Renal cortical epithelial cell (primary cell): Measurements from ENCODE around the gene SLC24A3. TPM values are rescaled to one million over a fixed set of nuclear protein-coding genes. Genes with fewer than 3 reads are reported as not detected.
"Not testable (repeated sequence)": the region's sequence is repeated elsewhere in the genome, so short reads cannot be mapped to it uniquely, and the experiment has no call there.

Experiments
- DNase-seq: peaks from one replicate; pipeline ENCODE4 v3.0.0-alpha.2; 2011; ENCODE audit warnings: low read depth
- total RNA-seq: library from RNA; depleted of rRNA; stranded (reverse); fragments of >200 nt; gene quantifications from 2 replicates; pipeline ENCODE4 v1.2.3, GENCODE V29; 2014

The SLC24A3 gene
- total RNA-seq, 1 donor from 2014 or later, result 0.10 TPM

DNA sequence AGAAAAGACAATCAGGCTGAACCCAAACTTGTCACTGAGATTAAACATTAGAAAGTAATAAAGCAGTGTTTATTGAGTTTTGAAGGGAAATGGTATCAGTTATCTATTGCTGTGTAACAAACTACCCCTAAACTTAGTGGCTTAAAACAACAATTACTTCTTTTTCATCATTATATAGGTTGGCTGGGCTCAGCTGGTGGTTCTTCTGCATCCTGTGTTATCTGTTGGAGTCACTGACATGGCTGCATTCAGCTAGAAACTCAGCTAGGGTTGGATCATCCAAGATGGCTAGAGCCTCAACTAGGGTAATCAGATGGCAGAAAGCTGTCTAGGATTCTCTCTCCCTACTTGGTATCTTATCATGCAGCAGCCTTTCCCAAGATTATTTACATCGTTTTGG is 533.1 kb downstream of the SLC24A3 start:
- no peak for DNase-seq

DNA sequence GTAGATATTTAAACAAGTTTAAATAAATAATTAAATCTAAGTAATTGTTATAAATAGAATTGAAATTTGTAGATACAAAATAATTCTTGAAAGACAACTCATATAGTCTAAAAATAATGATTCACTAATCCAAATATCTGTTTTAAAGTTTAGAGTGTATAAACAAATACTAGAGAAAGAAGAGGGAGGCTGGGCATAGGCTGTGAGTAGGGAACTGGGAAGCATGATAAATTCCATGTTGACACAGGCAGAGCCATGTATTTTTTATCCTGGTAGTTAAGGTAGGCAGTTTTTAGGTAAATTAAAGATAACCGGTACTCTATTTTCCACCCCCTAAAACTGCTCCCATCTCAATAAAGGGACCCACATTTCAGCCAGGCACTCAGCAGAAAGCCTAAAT is 534.0 kb downstream of the SLC24A3 start:
- DNase-seq, result no peak

DNA sequence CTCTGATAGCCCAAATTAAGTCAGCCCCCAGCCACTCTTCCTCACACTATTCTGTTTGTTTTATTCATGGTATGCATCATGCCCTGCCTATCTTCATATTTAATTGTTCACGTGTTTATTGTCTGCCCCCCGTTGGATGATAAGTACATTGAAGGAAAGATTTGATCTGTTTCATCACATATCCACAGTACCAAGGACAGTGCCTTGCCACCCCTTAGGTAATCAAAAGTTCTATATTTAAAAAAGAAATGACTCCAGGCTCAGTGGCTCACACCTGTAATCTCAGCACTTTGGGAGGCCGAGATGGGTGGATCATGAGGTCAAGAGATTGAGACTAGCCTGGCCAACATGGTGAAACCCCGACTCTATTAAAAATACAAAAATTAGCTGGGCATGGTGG is 535.5 kb downstream of the SLC24A3 start:
- DNase-seq, result no peak

DNA sequence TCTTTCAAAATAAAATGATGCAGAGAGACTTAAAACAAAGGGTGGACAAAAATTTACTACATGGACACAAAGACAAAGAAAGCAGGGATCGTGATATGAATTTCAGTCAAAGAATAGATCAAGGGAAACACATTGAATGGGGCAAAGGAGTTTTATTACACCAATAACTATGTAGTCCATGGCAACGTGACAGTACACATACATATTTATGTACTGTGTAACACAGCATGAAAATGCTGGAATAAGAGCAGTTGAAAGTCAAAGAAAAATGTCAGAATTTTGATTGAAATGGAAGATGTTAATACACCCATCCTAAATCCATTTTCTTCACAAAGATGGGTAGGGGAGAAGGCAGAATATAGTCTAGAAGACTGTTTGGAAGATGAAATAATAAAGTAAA is 536.2 kb downstream of the SLC24A3 start:
- no peak for DNase-seq

DNA sequence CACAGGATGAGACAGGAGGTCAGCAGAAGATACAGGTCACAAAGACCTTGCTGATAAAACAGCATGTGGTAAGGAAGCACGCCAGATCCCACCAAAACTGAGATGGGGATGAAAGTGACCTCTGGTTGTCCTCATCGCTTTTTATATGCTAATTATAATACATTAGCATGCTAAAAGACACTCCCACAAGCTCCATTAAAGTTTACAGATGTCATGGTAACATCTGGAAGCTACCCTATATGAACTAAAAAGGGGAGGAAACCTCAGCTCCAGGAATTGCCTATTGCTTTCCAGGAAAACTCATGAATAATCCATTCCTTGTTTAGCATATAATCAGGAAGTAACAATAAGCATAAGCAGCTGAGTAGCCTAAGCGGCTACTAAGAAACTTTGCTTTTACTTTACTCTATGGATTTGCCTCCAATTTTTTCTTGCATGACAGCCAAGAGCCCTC is 537.2 kb downstream of the SLC24A3 start:
- no peak for DNase-seq

DNA sequence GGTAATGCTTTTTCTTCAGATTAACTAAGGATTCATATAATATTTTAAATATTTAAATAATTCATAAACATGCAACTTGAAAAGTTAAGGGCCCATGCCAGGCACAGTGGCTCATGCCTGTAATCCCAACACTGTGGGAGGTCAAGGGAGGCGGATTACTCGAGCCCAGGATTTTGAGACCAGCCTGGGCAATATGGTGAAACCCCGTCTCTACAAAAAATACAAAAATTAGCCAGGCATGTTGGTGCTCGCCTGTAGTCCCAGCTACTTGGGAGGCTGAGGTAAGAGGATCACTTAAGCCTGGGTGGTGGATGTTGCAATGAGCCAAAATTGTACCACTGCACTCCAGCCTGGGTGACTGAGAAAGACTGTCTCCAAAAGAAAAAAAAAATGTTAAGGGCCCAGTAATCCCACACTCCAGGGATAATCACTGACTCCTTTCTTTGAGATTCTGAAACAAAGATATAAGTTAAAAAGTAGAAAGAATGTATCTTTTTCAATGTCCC is 537.7 kb downstream of the SLC24A3 start:
- no peak for DNase-seq

DNA sequence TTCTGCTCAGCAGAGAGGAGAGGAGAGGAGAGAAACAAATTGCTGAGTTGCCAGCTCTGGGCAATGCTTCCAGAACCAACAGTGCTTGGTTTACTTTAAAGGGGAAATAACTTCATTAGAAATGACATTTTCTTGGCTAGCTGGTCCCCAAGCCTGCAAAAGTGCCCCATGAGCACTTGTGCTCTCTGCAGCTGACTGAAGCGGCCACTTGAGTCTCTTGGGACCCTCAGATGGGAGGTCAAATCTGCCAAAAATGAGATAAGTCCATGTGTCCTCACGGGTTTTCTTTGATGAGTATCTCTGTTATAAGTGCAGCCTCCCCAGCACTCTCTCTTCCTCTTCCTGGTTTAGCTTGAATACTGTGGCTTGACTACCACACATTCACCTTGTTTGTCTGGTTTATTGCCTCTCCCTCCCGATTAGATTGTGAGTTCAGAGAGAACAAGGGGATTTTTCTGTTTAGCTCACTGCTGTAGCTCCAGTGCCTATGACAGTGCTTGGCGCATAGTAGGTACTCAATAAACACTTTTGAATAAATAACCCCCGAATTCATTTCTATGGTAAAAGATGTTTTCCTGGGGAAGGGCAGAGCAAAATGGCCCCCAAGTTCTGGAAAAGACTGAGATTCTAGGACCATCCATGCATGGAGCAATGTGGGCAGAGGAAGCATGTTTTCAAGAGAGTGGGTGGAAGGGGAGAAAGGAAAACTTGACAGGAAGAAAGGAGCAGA is 538.6 kb downstream of the SLC24A3 start:
- DNase-seq, result no peak

DNA sequence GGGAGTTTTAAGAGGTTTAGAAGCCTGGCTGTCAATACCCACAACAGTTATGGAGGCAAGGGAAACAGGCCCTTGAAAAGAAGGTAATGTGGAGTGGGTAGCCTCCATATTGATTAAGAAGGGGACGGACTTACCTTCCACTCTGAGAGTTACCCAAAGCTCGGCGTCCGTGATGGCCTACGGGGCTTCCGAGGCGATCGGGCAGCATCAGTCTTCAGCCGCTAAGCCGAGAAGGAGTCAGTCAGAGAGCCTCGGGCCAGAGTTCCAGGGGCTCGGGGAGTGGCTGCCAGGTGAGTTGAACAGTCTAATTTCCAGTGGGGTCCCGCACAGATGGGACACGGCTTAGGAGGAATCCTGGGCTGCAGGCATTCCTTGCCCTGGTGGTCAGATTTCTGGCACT is 541.8 kb downstream of the SLC24A3 start:
- not testable (repeated sequence) for DNase-seq

DNA sequence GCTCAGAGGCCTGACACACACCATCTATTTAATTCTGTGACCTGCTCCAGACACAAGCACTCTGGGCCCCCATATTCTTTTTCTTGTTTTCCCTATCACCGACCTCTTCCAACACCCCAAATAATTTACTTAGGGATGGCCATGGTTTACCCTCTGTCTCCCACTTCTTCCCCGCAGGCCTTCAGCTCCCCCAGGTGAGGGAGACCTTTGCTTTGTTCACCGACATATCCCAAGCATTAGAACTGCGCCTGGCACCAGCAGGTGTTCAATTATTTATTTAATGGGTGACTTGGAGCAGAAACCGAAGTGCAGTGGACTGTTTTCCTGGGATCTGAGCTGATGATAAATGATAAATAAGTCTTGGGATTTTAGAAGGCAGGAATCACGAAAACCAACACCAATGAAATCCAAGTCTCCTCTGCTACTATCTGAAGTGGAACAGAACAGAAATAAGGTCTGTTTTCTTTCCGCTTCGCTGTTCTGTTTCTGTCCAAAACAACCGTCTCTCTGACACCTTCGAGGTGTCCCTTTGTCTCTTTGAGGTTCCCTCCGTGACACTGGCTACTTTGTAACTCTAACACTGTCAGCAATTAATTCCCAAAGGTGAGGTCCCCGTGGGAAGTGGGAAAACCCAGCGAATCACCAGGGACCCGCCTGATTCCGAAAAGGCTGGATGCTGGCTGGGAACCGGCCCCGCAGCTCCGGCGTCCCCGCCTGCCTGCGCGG is 544.5 kb downstream of the SLC24A3 start:
- DNase-seq, result no peak

DNA sequence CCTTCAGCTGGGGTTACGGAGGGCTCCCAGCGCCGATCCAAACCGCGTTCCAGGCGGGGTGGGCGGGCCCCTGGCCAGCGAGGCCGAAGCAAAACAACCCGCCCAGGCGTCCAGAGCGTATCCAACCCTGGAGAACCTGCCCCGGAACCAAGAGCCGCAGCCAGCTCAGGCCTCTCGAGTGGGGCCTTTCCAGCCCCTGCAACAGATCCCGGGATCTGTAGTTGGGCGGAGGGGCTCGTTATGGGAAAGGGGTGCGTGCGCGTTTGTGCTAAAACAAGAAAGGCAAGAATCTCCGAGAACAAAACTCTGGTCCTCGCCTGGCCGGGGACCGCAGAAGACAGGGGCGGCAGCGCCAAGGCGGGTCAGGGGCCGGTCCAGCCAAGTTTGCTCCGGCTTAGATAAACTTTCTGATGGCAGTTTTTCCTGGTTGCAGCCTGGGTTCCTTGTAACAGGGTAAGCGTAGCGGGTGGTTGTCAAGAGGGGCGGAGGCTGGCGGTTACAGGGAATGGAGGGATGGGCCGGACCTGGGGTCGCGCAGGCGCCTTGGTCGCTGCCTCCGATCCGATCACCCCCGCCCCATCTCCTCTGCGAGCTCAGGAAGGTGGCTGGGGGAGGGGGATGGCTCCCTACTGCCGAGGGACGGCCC is 545.2 kb downstream of the SLC24A3 start:
- DNase-seq, result peak; percentile 89

DNA sequence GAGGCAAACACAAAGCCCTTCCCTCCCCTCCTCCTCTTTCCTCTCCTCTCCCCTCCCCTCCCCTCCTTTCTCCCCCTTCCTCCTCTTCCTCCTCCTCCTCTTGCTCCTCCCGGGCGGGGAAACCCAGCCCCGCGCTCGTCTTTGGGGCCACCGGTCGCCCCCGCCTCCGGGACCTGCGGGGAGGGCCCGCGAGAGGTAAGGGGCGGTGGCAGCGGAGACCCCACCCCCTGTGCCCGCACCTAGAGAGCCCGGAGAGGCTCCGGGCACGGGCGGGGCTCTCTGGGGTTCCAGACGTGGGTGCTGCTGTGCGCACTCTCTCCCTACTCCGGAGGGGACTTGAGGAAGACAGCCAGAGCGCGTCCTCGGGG is 545.7 kb downstream of the SLC24A3 start, which contains the start of gene RIN2:
RIN2 (plus strand) TSS at position 126 of the 368 bp plus-strand sequence. CDS start 131,344 bp downstream, outside the sequence.
- no peak for DNase-seq

DNA sequence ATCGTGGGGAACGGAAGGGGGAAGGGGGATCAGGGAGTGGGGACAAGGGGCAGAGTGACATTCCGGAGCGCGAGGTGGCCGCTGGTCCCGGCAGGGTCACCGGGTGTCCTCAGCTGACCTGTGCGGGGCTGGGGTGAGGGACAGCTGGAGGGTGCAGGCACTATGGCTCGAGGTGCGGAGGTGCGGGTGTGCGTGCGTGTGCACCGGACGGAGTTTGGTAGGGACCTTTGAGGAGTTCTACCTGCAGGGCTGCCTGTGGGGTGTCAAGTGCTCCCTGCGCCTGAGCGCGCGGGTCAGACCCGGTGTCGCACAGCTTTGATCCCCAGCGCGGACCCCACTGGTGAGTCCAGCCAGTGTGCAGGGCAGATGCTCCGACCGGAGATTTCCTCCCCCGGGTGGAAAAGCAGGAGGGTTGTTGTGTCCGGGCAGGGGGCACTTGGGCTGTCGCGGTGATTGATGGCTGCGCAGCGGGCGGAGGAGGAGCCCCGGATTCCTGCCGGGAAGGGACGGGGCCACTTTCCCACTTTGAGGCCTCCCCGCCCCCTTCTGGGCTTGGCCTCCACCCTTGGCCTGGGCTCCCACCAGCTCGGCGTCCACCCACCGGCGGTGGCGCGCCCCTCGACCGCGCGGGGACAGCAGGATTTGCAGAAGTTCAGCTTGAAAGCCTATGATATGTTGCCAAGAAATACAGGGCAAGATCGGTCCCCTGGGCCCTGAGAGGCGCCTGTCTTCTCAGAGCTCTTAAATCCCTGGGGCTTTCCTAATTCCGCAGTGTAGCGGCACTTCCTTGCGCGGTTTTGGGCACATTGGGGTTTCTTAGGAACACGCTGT is 546.3 kb downstream of the SLC24A3 start:
- DNase-seq, result peak; percentile 56

DNA sequence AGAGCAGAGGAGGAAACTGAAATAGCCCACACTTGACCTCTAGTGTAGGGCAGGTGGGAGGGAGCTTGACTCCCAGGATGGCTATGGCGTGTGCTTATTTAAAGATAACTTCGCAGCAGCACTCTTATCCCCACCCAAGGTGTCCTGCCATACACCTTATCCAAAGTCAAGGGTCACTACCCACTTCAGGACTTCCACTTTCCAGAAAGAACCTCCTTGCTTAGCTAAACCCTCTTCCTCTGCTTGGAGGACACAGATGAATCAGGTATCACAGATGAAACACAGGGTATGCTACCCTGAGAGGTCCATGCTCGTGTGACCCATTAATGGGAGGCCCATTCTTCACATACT is 547.9 kb downstream of the SLC24A3 start:
- DNase-seq, result no peak

DNA sequence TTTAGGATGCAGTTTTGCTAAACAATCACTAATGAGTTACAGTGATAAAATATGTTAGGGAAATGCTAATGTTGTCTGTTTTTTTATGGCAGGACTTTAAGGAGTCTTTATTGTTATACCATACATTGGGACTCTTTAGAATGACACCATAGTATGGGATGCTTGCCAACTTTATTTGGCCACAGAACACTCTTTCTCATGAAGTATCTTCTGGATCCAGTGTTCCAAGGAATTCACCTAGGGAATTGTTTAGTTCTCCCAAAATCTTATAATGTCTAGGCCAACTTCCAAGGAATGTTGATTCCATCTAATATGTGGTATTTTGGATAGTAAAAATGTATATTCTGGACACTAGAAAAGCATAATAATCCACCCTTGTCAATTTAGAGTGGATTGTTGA is 548.9 kb downstream of the SLC24A3 start:
- no peak for DNase-seq

DNA sequence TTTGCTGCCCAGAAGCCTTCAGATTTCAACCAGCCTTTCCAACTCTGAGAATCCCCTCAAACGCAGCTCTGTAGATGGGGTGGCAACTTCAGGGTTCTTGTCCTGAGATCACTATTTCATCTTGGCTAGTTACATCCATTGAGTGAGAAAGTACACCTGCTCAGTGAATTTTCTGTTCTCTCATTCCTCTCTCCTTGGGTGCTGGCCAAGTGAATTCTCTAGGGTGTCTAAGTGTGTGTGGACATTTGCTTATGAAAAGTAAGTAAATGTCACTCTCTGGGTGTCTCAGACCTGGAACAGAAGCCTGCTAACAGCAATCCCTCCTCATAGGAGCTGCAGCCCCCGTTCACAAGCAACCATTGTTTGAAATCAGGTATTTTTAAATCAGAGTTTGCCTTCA is 549.4 kb downstream of the SLC24A3 start:
- no peak for DNase-seq

DNA sequence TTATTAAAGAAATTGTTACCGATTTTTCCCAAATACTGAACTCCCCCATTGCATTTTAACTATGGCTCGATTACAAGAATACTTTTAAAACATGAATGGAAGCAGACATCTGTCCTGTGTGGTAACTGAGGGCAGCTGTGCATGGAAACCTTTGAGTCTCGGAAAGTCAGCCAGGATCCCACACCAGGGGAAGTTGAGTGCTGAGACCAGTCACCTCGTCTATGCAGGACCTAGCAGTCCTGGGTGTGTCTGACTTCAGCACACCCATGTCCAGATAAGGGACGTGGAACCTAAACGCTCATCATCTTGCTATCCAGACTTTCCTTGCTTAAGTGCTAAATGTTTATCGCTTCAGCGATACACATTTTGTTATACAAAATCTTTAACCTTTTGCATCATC is 551.8 kb downstream of the SLC24A3 start:
- no peak for DNase-seq

DNA sequence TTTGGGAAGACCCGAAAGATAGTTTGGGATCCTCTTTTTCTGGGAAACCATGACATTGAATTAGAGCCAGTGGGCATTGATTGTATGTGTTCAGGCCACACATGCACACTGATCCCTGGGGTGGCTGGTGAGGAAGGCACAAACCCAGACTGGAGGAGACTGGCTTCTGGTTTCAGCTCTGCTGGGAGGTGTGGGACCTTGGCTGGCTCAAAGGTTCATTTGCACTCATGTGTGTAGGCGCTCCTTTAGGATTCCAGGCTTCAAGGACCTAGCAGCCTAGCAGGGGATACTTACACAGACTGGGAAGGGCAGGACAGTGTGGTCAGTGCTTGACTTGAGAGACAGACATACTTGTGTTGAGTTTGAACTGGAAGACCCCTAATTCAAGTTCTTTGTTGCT is 552.8 kb downstream of the SLC24A3 start:
- no peak for DNase-seq

DNA sequence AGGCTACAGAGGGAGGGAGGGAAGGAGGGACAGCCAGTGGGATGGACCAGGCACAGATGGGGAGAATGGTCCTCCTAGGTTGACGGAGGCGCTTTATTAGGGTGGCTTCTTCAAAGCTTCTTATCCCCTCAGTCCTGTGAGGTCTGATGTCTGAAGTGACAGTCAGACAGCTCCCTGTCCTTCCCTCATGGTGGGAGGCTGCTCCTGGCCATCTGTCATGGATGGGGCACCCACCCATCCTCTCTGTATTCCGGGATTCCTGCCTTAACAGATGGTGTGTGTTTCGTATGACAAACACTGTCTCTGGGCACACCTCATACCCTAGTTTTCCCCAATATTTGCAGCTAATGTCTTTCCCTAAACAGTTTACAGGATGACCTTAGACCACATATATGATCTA is 553.5 kb downstream of the SLC24A3 start:
- DNase-seq, result no peak

DNA sequence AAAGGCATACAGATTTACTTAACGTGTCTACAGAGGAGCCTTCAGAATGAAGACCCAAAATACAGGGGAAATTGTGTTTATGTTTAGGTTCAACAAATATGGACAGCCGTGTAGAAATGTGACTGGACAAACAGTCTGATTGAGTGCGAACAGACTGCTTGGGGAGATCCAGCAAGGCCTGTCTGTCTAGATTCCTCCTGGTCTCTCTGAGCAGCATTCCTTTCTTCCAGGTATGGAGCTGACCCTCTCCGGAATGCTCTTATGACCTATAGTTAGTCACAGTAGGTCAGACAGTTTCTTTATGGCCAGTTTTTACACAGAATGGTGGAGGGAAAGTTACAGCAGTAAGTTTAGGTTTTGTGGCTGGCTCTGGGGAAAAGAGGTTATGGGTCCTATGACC is 554.6 kb downstream of the SLC24A3 start:
- DNase-seq, result no peak

DNA sequence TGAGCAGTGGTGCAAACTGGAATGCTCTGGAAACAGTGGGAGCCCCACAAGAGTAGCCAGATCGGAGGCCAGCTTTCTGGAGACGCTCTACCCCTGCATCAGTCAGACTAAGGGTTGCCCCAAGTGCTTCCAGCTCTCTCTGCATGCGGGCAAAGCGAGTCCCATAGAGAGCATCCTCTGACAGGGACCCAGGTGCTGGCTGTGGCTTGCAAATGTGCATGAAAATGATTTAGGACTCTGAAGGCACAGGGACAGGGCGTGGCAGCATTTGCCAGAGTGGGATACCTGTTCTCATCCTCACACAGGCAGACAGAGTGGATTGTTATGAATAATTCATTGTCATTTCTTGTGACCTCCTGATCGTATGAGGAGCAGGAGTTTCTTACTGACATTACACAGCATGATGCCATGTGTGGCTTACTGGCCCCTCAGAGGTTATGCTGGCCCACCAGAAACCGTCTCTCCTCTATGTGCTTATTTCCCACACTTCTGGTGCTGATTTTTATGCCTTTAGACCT is 555.9 kb downstream of the SLC24A3 start:
- DNase-seq, result no peak

DNA sequence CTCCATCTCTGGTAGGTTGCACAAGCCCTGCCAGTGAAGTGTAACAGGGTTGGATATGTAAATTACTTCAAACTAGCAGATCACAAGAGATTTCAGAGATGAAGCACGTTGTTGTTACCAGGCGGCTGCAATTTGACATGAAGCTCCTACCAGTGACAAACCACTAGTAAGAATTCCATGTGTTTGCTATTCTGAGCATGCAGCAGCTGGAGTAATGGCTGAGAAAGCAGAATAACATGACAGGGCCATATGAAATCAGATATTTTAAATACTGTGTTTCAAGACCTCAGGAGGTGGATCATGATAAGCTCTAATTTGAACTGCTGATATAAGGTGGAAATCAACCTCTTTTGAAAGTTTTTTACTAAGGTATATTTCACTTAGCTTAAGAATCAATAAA is 557.1 kb downstream of the SLC24A3 start:
- no peak for DNase-seq

DNA sequence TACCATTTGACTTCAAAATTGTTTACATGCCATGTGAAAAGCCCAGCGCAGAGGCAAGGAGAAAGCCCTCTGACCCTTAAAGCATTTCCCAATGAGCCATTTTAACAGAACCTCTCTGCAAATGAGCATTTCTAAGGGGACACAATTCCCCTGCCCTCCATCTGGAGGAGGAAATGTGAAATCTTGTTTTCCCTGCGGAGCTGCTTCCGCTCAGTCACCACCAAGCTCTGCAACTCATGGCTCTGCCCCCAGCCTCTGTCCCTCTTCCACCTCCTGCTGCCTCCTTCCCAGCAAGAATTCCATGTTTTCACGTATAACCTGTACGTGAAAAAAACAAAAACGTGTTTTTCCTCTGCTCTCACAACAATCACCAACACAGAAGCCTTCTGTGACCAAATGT is 557.9 kb downstream of the SLC24A3 start:
- DNase-seq, result no peak
